RWPE2 (cell line): ENCODE measurements around the gene MPI.

Source experiments
- ATAC-seq: fragments of 200-7000 bp; cut with Tn5 transposase; 3 replicates; pipeline ENCODE4 v1.9.1; 2021; ENCODE audit warnings: low read depth
- DNase-seq: peaks from one replicate; pipeline ENCODE4 v3.0.0-alpha.2; 2020; ENCODE audit warnings: low spot score
- H3K27ac ChIP-seq: fragments of 450-650 bp; 2 replicates; pipeline ENCODE4 v1.5.1; 2017; ENCODE audit warnings: mild to moderate bottlenecking; ENCODE audit not compliant: poor library complexity, severe bottlenecking
- H3K27me3 ChIP-seq: fragments of 250-450 bp; sonication (Bioruptor Pico); 2 replicates; pipeline ENCODE4 v1.5.1; 2021; ENCODE audit warnings: mild to moderate bottlenecking, moderate library complexity; ENCODE audit not compliant: insufficient read depth, poor library complexity, severe bottlenecking
- H3K36me3 ChIP-seq: fragments of 250-450 bp; sonication (Bioruptor Pico); 2 replicates; pipeline ENCODE4 v1.5.1; 2020; ENCODE audit warnings: low read depth, mild to moderate bottlenecking, moderate library complexity
- H3K4me1 ChIP-seq: fragments of 250-450 bp; sonication (Bioruptor Pico); 2 replicates; pipeline ENCODE4 v1.5.1; 2021; ENCODE audit warnings: mild to moderate bottlenecking, moderate library complexity; ENCODE audit not compliant: insufficient read depth, poor library complexity, severe bottlenecking
- H3K4me3 ChIP-seq: fragments of 250-450 bp; sonication (Bioruptor Pico); 2 replicates; pipeline ENCODE4 v1.5.1; 2021; ENCODE audit warnings: mild to moderate bottlenecking, moderate library complexity; ENCODE audit not compliant: severe bottlenecking
- H3K9me3 ChIP-seq: fragments of 250-450 bp; sonication (Bioruptor Pico); 2 replicates; pipeline ENCODE4 v1.5.1; 2021; ENCODE audit warnings: mild to moderate bottlenecking, moderate library complexity; ENCODE audit not compliant: severe bottlenecking
- CTCF ChIP-seq: fragments of 450-650 bp; IDR thresholded peaks from one replicate; pipeline ENCODE4 v1.5.1; 2017; ENCODE audit warnings: mild to moderate bottlenecking, moderate library complexity; ENCODE audit not compliant: poor library complexity, severe bottlenecking

The MPI gene

GRCh38 chr15:74895830-74896229 is 6.0 kb downstream of the MPI start:
- no peak for ATAC-seq
- peaks cover 3% of the 10 kb centered on the region for H3K4me1 ChIP-seq

DNA sequence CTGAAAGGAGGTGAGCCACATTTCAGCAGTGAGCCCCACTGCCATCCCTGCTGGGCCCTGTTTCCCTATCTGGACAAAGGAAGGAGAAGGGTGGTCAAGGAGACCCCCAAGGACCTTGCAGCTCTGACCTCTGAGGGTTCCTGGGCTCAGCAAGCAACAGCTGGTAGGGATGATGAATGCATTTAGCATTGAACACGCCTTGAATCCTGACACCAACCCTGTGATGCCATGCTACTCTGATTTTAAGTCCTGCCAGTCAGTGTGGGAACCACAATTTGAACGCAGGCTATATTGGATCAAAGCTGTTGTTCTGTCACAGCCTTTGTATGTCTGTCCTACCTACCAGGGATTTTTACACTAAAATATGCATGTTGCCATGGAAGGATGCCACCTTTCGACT is 6.5 kb downstream of the MPI start:
- H3K36me3 ChIP-seq = peaks cover 63% of the 10 kb centered on the region
- TF ChIP-seq CTCF = no peak

More at GRCh38 chr15:74895830-74896229, 6.0 kb downstream of the MPI start:
- H3K9me3 ChIP-seq = no peaks in the 10 kb centered on the region
- TF ChIP-seq CTCF = no peak
- peaks cover 63% of the 10 kb centered on the region for H3K36me3 ChIP-seq
- DNase-seq = no peak
- H3K27me3 ChIP-seq = no peaks in the 10 kb centered on the region
- H3K4me3 ChIP-seq = no peak overlapping the region
- H3K27ac ChIP-seq = no peak overlapping the region

DNA sequence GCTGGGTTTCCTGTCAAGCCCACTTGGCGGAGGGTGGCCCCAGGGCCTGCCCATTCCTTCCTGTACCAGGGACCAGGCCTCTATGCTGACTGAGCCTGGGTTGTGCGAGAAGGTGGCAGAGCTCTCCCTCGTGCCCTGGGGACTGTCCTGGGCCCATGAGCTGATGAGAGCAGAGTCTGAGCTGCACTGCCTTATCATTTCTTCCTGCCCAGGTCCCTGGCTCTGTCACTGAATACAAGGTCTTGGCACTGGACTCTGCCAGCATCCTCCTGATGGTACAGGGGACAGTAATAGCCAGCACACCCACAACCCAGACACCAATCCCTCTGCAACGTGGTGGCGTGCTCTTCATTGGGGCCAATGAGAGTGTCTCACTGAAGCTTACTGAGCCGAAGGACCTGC is 7.5 kb downstream of the MPI start:
- no peaks in the 10 kb centered on the region for H3K27me3 ChIP-seq
- no peak overlapping the region for H3K4me3 ChIP-seq
- ATAC-seq (peak; percentile 6; the same call in 2 of the 3 replicates), DNase-seq (no peak)
- H3K36me3 ChIP-seq = peaks cover 63% of the 10 kb centered on the region
- peaks cover 2% of the 10 kb centered on the region for H3K4me1 ChIP-seq
- H3K27ac ChIP-seq = no peak overlapping the region
- TF ChIP-seq CTCF = no peak
- H3K9me3 ChIP-seq = no peaks in the 10 kb centered on the region

More for the DNA sequence above, 6.5 kb downstream of the MPI start:
- Histone ChIP-seq H3K4me1 (peaks cover 2% of the 10 kb centered on the region), H3K4me3 (no peak overlapping the region), H3K27ac (no peak overlapping the region), H3K27me3 (no peaks in the 10 kb centered on the region), H3K9me3 (no peaks in the 10 kb centered on the region)
- ATAC-seq (no peak), DNase-seq (no peak)

GRCh38 chr15:74901612-74902063 is 11.8 kb downstream of the MPI start:
- Histone ChIP-seq H3K36me3 (peaks cover 71% of the 10 kb centered on the region), H3K27me3 (no peaks in the 10 kb centered on the region), H3K27ac (no peak overlapping the region), H3K4me3 (no peak overlapping the region), H3K9me3 (no peaks in the 10 kb centered on the region), H3K4me1 (no peaks in the 10 kb centered on the region)
- ATAC-seq = peak; percentile 26; the same call in 2 of the 3 replicates
- no peak for DNase-seq
- TF ChIP-seq CTCF = peak; percentile 100

DNA sequence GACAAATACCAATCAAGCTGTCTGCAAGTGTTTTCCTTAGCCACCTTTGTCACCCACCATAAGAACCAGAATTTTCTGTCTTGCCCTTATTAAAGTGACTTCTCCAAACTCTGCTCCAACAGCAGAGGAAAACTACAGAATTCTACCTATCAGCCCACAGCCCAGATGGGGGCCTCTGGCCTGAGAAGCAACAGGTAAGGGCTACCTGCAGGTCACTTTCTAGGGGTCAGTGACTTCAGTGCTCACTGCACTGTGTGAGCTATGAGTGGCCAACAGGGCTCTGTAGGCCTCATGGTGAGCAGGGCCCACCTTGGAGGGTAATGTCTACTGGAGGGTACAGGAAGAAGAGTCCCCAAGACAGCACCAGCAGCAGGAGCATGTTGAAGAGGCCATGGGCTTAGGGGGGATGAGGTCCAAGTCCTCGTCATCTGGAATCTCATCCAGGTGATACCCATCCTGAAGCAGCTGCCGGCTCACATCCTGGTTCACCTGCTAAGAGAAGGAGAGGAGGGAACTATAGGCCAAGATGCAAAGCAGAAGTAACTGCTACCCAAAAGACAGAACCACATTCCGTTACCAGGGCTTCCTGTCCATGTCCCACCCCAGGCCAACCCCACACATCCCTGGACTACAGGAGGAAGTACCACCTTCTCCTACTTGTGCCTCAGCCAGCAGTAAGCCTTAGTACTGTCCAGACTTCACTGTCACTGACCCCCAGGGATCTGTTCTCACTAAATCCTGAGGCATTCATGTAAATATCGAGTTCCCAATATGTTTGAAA is 12.6 kb downstream of the MPI start:
- H3K4me3 ChIP-seq = no peak overlapping the region
- H3K27me3 ChIP-seq = no peaks in the 10 kb centered on the region
- TF ChIP-seq CTCF = no peak
- no peak overlapping the region for H3K27ac ChIP-seq
- no peak for ATAC-seq
- H3K9me3 ChIP-seq = no peaks in the 10 kb centered on the region
- H3K36me3 ChIP-seq = peaks cover 64% of the 10 kb centered on the region
- peaks cover 2% of the 10 kb centered on the region for H3K4me1 ChIP-seq
- no peak for DNase-seq
